OCI-LY1 (cell line): ENCODE results near the gene TRIL.

ENCODE experiments used
- H2AFZ ChIP-seq: fragments of 200-600 bp; sonication (generic), shearing (Covaris generic); 2 replicates; pipeline ENCODE4 v1.6.0; 2014; ENCODE audit warnings: antibody characterized with exemption, mild to moderate bottlenecking, low read length
- H3F3A ChIP-seq: fragments of 200-600 bp; sonication (generic), shearing (Covaris generic); 2 replicates; pipeline ENCODE4 v1.6.0; 2014; ENCODE audit warnings: mild to moderate bottlenecking, antibody characterized with exemption, low read length, moderate library complexity; ENCODE audit not compliant: insufficient read depth
- H3K27ac ChIP-seq: fragments of 200-600 bp; sonication (generic); 2 replicates; pipeline ENCODE4 v1.5.1; 2014; ENCODE audit warnings: low read length, mixed run types, mild to moderate bottlenecking, low read depth; ENCODE audit not compliant: poor library complexity, severe bottlenecking
- H3K27me3 ChIP-seq: fragments of 200-600 bp; sonication (generic); 2 replicates; pipeline ENCODE4 v1.6.0; 2014; ENCODE audit warnings: antibody characterized with exemption, mild to moderate bottlenecking, low read length, moderate library complexity; ENCODE audit not compliant: insufficient read depth
- H3K36me3 ChIP-seq: fragments of 200-600 bp; sonication (generic); 2 replicates; pipeline ENCODE4 v1.6.1; 2014; ENCODE audit warnings: mild to moderate bottlenecking, antibody characterized with exemption, low read length, moderate library complexity, mixed read lengths; ENCODE audit not compliant: insufficient read depth
- H3K4me1 ChIP-seq: fragments of 200-600 bp; sonication (generic); 2 replicates; pipeline ENCODE4 v1.5.1; 2014; ENCODE audit warnings: mild to moderate bottlenecking, low read length, moderate library complexity; ENCODE audit not compliant: insufficient read depth, severe bottlenecking
- H3K4me2 ChIP-seq: fragments of 200-600 bp; sonication (generic), shearing (Covaris generic); 2 replicates; pipeline ENCODE4 v1.6.1; 2014; ENCODE audit warnings: low read length
- H3K4me3 ChIP-seq: fragments of 200-600 bp; sonication (generic); 2 replicates; pipeline ENCODE4 v1.5.1; 2014; ENCODE audit warnings: low read length, low read depth, mild to moderate bottlenecking, mixed read lengths; ENCODE audit not compliant: poor library complexity, severe bottlenecking
- H3K79me2 ChIP-seq: fragments of 200-600 bp; shearing (Covaris generic); 2 replicates; pipeline ENCODE4 v1.6.1; 2016; ENCODE audit warnings: mixed run types, low read length, mixed read lengths; ENCODE audit not compliant: insufficient read depth
- H3K9ac ChIP-seq: fragments of 200-600 bp; sonication (generic), shearing (Covaris generic); 2 replicates; pipeline ENCODE4 v1.6.1; 2014; ENCODE audit warnings: mild to moderate bottlenecking, low read length, mixed read lengths
- H3K9me2 ChIP-seq: fragments of 200-600 bp; sonication (generic), shearing (Covaris generic); 2 replicates; pipeline ENCODE4 v1.6.1; 2014; ENCODE audit warnings: low read depth, mild to moderate bottlenecking, low read length, mixed read lengths
- H3K9me3 ChIP-seq: fragments of 200-600 bp; shearing (Covaris generic); 2 replicates; pipeline ENCODE4 v1.6.1; 2014; ENCODE audit warnings: low read length, mixed read lengths
- H4K20me1 ChIP-seq: fragments of 200-600 bp; sonication (generic), shearing (Covaris generic); 2 replicates; pipeline ENCODE4 v1.6.0; 2016; ENCODE audit warnings: mild to moderate bottlenecking, low read length; ENCODE audit not compliant: insufficient read depth
- EZH2 ChIP-seq: fragments of 200-600 bp; sonication (generic), shearing (Covaris generic); IDR thresholded peaks from 2 replicates; pipeline ENCODE4 v1.8.0; 2017; ENCODE audit warnings: borderline replicate concordance, mixed run types, mild to moderate bottlenecking, antibody characterized with exemption, low read length, moderate library complexity, mixed read lengths
- TF ChIP-seq, protein P1 (sequence below): fragments of 200-600 bp; sonication (generic), shearing (Covaris generic); IDR thresholded peaks from 2 replicates; pipeline ENCODE4 v1.5.1; 2017; ENCODE audit warnings: mild to moderate bottlenecking, antibody characterized with exemption, low read length, moderate library complexity, mixed read lengths

TRIL gene

DNA sequence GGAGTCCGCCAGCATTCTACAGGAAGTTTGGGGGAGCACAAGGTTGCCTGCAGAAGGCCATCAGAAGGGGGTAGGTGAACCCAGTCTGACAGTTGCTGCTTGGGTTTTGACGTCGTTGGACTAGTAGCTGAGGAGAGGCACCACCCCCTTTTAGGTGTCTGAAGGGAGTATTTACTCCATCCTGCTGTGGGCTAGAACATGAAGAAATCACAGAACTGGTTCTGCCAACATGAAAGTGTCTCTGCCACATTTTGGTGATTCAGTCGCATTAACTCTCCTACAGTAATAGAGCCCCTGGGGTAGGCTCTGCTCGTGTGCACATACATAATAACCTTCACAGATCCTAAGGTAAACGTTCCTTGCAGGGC lies 834 bp upstream of the TRIL start:
- Histone ChIP-seq H3K9me2 (no peaks in the 10 kb centered on the region), H4K20me1 (no peaks in the 10 kb centered on the region), H3F3A (no peaks in the 10 kb centered on the region), H3K27me3 (no peaks in the 10 kb centered on the region), H3K27ac (no peak overlapping the region), H3K36me3 (no peaks in the 10 kb centered on the region), H3K4me2 (no peak overlapping the region), H3K9me3 (no peaks in the 10 kb centered on the region), H3K4me1 (no peaks in the 10 kb centered on the region), H3K4me3 (no peak overlapping the region), H2AFZ (no peak overlapping the region), H3K9ac (no peak overlapping the region), H3K79me2 (no peaks in the 10 kb centered on the region)
- TF ChIP-seq EZH2 = no peak
- TF ChIP-seq, protein P1, sequence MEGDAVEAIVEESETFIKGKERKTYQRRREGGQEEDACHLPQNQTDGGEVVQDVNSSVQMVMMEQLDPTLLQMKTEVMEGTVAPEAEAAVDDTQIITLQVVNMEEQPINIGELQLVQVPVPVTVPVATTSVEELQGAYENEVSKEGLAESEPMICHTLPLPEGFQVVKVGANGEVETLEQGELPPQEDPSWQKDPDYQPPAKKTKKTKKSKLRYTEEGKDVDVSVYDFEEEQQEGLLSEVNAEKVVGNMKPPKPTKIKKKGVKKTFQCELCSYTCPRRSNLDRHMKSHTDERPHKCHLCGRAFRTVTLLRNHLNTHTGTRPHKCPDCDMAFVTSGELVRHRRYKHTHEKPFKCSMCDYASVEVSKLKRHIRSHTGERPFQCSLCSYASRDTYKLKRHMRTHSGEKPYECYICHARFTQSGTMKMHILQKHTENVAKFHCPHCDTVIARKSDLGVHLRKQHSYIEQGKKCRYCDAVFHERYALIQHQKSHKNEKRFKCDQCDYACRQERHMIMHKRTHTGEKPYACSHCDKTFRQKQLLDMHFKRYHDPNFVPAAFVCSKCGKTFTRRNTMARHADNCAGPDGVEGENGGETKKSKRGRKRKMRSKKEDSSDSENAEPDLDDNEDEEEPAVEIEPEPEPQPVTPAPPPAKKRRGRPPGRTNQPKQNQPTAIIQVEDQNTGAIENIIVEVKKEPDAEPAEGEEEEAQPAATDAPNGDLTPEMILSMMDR = no peak

DNA sequence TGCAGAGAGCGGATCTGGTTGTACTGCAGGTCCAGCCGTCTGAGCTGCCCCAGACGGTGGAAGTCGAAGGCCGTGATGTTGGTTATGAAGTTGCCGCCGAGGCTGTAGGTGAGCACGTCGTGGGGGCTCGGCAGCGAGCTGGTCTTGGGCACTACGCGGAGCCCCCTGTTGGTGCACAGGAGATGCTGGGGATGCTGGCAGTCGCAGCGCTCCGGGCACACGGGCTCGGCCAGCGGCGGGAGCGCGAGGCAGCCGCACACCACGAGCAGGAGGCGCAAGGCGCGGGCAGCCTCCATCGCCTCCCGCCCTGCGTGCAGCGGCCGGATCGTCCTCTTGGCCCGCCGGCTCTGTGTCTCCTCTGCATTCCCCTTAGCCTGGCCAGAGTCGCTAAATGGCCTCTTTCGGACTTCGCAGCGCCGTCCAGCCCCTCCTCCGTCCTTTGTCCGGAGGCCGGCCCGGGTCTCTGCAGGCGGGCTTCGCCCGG lies 337 bp downstream of the TRIL start:
- Histone ChIP-seq H3K9me3 (no peaks in the 10 kb centered on the region), H3K27me3 (no peaks in the 10 kb centered on the region), H4K20me1 (no peaks in the 10 kb centered on the region), H3K4me2 (no peak overlapping the region), H2AFZ (no peak overlapping the region), H3K27ac (no peak overlapping the region), H3K4me3 (no peak overlapping the region), H3F3A (no peaks in the 10 kb centered on the region), H3K79me2 (no peaks in the 10 kb centered on the region), H3K9me2 (no peaks in the 10 kb centered on the region), H3K36me3 (no peaks in the 10 kb centered on the region), H3K9ac (no peak overlapping the region), H3K4me1 (no peaks in the 10 kb centered on the region)
- TF ChIP-seq, protein P1 = no peak
- no peak for TF ChIP-seq EZH2

DNA sequence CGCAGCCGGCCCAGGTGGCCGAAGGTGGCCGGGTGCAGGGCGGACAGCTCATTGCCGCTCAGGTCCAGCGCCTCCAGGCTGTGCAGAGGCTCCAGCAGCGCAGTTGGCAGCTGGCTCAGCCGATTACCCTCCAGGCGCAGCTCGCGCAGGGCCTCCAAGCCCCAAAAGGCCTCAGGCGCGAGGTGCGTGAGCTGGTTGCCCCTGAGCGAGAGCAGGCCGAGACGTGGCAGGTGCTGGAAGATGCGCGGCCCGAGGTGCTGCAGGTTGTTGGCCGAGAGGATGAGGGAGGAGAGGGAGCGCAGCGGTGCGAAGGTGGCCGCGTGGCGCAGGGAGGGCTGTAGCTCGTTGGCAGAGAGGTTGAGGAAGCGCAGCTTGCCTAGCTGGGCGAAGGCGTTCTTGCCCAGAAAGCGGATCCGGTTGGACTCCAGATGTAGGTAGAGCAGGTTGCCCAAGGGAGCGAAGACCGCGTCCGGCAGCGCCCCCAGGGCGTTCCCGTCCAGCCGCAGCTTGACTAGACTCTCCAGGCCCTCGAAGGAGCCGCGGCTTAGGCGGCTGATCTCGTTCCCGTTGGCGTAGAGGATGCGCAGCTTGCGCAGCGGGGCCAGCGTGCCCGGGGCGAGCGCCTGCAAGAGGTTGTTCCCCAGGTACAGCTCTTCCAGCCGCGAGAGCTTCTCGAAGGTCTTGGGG lies 923 bp downstream of the TRIL start:
- no peak overlapping the region for H3K9ac ChIP-seq
- no peaks in the 10 kb centered on the region for H3K27me3 ChIP-seq
- H3K9me3 ChIP-seq = no peaks in the 10 kb centered on the region
- no peak overlapping the region for H3K4me2 ChIP-seq
- H3K9me2 ChIP-seq = no peaks in the 10 kb centered on the region
- no peaks in the 10 kb centered on the region for H3K4me1 ChIP-seq
- H3K27ac ChIP-seq = no peak overlapping the region
- TF ChIP-seq, protein P1 = no peak
- TF ChIP-seq EZH2 = no peak
- H2AFZ ChIP-seq = no peak overlapping the region
- H3F3A ChIP-seq = no peaks in the 10 kb centered on the region
- H3K36me3 ChIP-seq = no peaks in the 10 kb centered on the region
- no peaks in the 10 kb centered on the region for H4K20me1 ChIP-seq
- no peaks in the 10 kb centered on the region for H3K79me2 ChIP-seq
- no peak overlapping the region for H3K4me3 ChIP-seq
